A673 (cell line): Measurements from ENCODE around the gene CFAP92.

ENCODE experiments used
- EZH2 ChIP-seq: fragments of 200-600 bp; sonication (generic); IDR thresholded peaks from 2 replicates; pipeline ENCODE4 v1.6.1; 2017; ENCODE audit warnings: borderline replicate concordance, low read depth, mild to moderate bottlenecking, mixed read lengths, antibody characterized with exemption, low read length; ENCODE audit not compliant: poor library complexity, severe bottlenecking
- TF ChIP-seq, protein P1 (sequence below): fragments of 300-800, 200-600 bp; sonication (generic); conservative IDR thresholded peaks from 2 replicates; pipeline ENCODE4 v1.5.1; 2017; ENCODE audit warnings: low read depth, mild to moderate bottlenecking, antibody characterized with exemption, low read length, moderate library complexity, mixed read lengths

DNA sequence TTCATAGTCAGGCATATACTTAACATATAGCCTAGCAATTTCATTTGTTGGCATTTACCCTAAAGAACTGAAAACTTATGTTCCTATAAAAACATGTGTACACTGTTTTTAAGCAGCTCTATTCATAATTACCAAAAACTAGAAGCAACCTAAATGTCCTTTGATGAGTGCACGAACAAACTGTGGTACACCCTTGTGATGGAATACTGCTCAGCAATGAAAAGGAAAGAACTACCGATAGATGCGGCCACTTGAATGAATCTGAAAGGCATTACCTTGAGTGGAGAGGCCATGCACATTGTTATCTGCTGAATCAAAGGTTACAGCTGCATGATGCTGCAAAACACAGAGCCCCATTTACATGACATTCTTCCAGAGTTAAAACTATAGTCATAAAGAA is 44.7 kb downstream of the CFAP92 start:
- TF ChIP-seq, protein P1, sequence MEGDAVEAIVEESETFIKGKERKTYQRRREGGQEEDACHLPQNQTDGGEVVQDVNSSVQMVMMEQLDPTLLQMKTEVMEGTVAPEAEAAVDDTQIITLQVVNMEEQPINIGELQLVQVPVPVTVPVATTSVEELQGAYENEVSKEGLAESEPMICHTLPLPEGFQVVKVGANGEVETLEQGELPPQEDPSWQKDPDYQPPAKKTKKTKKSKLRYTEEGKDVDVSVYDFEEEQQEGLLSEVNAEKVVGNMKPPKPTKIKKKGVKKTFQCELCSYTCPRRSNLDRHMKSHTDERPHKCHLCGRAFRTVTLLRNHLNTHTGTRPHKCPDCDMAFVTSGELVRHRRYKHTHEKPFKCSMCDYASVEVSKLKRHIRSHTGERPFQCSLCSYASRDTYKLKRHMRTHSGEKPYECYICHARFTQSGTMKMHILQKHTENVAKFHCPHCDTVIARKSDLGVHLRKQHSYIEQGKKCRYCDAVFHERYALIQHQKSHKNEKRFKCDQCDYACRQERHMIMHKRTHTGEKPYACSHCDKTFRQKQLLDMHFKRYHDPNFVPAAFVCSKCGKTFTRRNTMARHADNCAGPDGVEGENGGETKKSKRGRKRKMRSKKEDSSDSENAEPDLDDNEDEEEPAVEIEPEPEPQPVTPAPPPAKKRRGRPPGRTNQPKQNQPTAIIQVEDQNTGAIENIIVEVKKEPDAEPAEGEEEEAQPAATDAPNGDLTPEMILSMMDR = no peak
- no peak for TF ChIP-seq EZH2
